ENCODE data around the gene ETFBKMT. TPM values are rescaled to one million over a fixed set of nuclear protein-coding genes. Genes with fewer than 3 reads are reported as not detected.
"Not testable (repeated sequence)": the region's sequence is repeated elsewhere in the genome, so short reads cannot be mapped to it uniquely, and the experiment has no call there.

The ETFBKMT gene
- total RNA-seq, 3 donors from 2014 or later, result 0.21 to 0.54 (median 0.38) TPM

DNA sequence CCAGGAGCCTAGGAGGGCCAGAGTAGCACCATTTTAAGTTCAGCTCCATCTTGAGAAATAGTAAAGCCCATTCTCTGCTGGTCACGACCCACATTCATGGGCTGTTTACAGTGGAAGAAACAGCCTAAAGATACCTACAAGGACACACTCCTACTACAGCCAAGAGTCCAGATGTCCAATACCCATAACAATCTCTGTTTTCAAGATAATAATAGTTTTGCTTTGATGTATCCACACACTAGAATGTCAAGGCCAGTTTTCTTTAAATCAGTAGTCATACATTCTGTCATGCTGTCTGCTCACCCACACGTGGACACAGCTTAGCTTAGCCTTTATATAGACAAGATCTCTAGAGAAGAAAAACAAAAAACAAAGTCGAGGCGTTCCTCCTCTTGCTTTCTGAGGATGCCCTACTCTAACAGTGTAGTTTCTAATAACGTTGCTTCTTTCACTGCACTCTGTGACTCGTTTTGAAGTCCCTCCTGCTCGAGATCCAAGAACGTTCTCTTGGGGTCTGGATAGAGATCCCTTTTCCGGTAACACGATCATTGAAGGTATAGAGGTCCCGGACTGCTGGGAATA lies 17.9 kb upstream of the ETFBKMT start:
- H3K36me3 Mint-ChIP-seq (ENCODE audit: insufficient read depth), result no peaks in the 10 kb centered on the region
- ATAC-seq (no peak), DNase-seq (no peak)
- H3K27me3 Mint-ChIP-seq (ENCODE audit: low read depth), result no peaks in the 10 kb centered on the region
- no peaks in the 10 kb centered on the region for H3K9me3 Mint-ChIP-seq
- H3K4me1 Mint-ChIP-seq (ENCODE audit: low read depth), result peaks cover 1% of the 10 kb centered on the region
- H3K4me3 Mint-ChIP-seq, result no peak overlapping the region

DNA sequence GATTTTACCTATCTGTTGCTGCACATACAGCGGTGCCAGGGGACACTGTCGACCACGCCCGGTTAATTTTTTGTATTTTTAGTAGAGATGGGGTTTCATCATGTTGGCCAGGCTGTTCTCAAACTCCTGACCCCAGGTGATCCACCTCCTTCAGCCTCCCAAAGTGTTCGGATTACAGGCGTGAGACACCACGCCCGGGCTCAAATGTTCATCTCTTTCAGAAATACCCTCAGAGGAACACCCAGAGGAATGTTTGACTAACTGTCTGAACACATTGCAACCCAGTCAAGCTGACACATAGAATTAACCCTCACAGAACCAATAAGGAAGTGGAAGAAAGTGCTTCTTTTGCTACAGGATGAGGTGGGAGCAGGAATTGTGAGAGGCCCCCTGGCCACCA lies 15.0 kb upstream of the ETFBKMT start:
- ATAC-seq, result no peak
- H3K27me3 Mint-ChIP-seq (ENCODE audit: low read depth), result no peaks in the 10 kb centered on the region
- H3K36me3 Mint-ChIP-seq (ENCODE audit: insufficient read depth), result no peaks in the 10 kb centered on the region
- H3K9me3 Mint-ChIP-seq, result no peaks in the 10 kb centered on the region
- H3K4me3 Mint-ChIP-seq, result no peak overlapping the region
- no peaks in the 10 kb centered on the region for H3K4me1 Mint-ChIP-seq (ENCODE audit: low read depth)
- no peak for DNase-seq

DNA sequence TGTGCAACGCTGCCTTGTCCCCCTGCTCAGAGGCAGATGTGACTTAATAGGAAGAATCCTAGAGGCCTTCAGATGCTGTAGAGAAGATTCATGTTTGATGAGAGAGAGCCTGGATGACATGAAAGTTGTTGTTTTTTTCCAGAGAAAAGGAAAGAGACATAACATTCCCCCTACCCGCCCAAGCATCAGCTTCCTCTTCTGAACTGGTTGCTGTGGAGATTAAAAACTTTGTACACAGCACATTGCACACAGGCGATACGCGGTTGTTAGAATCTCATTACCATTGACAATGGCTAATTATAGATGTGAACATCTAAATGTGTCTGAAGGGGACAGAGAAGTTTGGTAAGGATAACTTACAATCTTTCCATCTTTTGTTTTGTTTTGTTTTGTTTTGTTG lies 13.6 kb upstream of the ETFBKMT start:
- ATAC-seq (no peak), DNase-seq (no peak)
- H3K27me3 Mint-ChIP-seq (ENCODE audit: low read depth), result no peaks in the 10 kb centered on the region

DNA sequence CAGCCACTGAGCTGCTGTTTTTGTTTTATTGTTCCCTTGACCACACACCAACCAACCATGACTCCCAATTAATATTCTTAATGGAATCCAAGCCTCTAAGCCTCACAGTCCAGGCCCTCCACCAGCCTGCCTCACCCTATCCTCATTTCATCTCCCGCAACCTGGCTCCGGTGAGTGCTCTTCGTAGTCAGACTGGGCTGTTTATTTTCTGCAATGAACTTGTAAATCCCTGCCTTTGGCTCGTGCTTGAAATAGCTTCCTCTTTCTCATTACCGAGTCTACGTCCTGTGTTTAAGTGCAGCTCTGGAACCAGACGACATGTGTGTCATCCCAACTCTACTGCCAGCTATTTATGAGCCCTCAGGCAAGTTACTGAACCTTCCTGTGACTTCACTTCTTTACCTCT lies 12.4 kb upstream of the ETFBKMT start:
- ATAC-seq, result no peak
- H3K9me3 Mint-ChIP-seq, result no peaks in the 10 kb centered on the region
- no peaks in the 10 kb centered on the region for H3K36me3 Mint-ChIP-seq (ENCODE audit: insufficient read depth)

More for the DNA sequence above, 13.6 kb upstream of the ETFBKMT start:
- Mint-ChIP-seq H3K36me3 (ENCODE audit: insufficient read depth) (no peaks in the 10 kb centered on the region), H3K4me3 (no peak overlapping the region), H3K9me3 (no peaks in the 10 kb centered on the region), H3K4me1 (ENCODE audit: low read depth) (no peaks in the 10 kb centered on the region)

DNA sequence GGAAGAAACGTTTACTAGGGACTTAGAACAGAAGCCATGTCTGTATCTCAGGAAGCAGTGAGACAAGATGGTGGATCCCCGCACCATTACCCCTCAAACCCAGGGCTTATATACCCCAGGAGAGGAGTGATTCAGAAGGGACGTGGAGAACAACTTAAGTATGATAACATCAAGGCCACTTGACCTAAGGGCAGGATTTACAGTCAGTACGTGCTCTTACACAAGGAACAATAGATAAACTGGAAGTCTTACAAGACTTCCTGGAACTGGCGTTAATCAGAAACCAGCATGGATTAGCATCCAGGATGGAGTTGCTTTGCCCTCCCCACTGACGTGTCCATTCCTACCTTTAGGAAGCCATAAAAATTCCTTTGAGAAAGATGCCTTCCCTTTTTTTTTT lies 8.6 kb upstream of the ETFBKMT start:
- no peaks in the 10 kb centered on the region for H3K9me3 Mint-ChIP-seq
- H3K4me1 Mint-ChIP-seq (ENCODE audit: low read depth), result peaks cover 11% of the 10 kb centered on the region
- no peaks in the 10 kb centered on the region for H3K36me3 Mint-ChIP-seq (ENCODE audit: insufficient read depth)
- ATAC-seq, result no peak
- H3K4me3 Mint-ChIP-seq, result peak overlapping the region; percentile 57
- no peaks in the 10 kb centered on the region for H3K27me3 Mint-ChIP-seq (ENCODE audit: low read depth)
- DNase-seq, result no peak

More for the DNA sequence above, 12.4 kb upstream of the ETFBKMT start:
- H3K4me3 Mint-ChIP-seq, result no peak overlapping the region
- H3K4me1 Mint-ChIP-seq (ENCODE audit: low read depth), result no peaks in the 10 kb centered on the region
- DNase-seq, result no peak
- H3K27me3 Mint-ChIP-seq (ENCODE audit: low read depth), result no peaks in the 10 kb centered on the region

DNA sequence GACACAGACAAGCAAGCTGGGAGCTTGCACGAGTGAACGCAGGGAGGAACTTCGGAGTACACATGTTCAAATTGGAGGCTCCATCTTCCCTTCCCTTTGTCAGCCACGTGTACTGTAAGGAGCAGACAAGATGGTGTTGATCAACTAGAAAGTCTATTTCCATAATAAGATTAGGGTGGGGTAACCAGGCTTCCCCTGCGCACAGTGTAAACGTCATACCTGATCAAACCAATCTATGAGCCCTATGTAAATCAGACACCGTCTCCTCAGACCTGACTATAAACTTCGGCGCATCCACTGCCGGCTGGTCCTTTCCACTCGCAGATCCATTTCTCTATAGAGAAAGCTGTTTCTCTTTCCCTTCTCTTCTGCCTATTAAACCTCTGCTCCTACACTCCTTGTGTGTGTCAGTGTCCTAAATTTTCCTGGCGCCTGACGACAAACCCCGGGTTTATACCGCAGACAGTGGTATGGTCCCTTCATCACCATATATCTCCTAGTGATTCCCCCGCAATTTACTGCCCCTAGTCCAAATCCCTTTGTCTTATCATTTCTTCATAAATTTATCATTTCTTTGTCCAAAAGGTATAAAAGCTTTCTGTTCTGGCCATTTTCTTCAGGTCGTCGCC lies 7.5 kb upstream of the ETFBKMT start:
- Mint-ChIP-seq H3K4me1 (ENCODE audit: low read depth) (peaks cover 11% of the 10 kb centered on the region), H3K36me3 (ENCODE audit: insufficient read depth) (no peaks in the 10 kb centered on the region), H3K9me3 (no peaks in the 10 kb centered on the region), H3K4me3 (peak overlapping the region; percentile 57), H3K27me3 (ENCODE audit: low read depth) (no peaks in the 10 kb centered on the region)
- DNase-seq (no peak), ATAC-seq (no peak)

DNA sequence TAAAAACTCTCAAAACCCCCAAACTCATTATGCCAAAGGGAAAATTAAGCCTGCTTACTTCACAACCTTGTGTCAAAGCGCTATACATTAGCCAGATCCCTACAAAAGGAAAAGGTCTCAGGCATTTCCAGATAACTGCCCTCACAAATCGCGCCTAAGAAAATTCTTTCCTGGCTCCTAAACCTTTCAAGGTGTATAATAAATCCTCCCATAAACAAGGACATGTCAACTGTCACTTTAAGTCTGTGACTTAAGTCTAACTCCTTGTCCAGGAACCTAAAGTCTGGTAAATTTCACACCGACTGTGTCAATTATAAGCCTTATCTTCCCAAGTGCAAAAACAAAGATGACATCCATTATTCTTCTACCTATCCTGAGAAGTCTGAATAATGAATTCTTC lies 4.3 kb upstream of the ETFBKMT start:
- Mint-ChIP-seq H3K36me3 (ENCODE audit: insufficient read depth) (no peaks in the 10 kb centered on the region), H3K4me1 (ENCODE audit: low read depth) (peaks cover 22% of the 10 kb centered on the region), H3K27me3 (ENCODE audit: low read depth) (no peaks in the 10 kb centered on the region), H3K4me3 (no peak overlapping the region), H3K9me3 (no peaks in the 10 kb centered on the region)
- DNase-seq, result no peak
- no peak for ATAC-seq

DNA sequence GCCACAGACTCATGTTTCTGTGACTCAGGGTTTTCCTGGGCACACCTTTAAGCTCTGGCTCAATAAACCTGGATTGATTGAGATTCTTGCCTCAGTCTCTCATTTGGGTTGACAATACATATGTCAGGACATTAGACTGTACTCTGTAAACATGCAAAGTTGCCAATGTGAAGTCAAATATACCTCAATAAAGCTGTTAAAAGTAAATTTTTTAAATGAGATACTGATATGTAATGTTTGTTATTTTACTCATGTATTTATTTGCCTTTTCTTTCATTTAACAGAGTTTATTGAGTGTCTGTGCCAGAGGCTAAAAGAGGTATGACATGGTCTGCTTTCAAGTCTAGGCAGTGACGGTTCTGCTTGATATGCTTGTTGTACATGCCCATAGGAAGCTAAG lies 3.7 kb upstream of the ETFBKMT start:
- Mint-ChIP-seq H3K9me3 (no peaks in the 10 kb centered on the region), H3K36me3 (ENCODE audit: insufficient read depth) (no peaks in the 10 kb centered on the region), H3K27me3 (ENCODE audit: low read depth) (no peaks in the 10 kb centered on the region), H3K4me3 (no peak overlapping the region), H3K4me1 (ENCODE audit: low read depth) (peaks cover 23% of the 10 kb centered on the region)
- no peak for DNase-seq
- ATAC-seq, result no peak

DNA sequence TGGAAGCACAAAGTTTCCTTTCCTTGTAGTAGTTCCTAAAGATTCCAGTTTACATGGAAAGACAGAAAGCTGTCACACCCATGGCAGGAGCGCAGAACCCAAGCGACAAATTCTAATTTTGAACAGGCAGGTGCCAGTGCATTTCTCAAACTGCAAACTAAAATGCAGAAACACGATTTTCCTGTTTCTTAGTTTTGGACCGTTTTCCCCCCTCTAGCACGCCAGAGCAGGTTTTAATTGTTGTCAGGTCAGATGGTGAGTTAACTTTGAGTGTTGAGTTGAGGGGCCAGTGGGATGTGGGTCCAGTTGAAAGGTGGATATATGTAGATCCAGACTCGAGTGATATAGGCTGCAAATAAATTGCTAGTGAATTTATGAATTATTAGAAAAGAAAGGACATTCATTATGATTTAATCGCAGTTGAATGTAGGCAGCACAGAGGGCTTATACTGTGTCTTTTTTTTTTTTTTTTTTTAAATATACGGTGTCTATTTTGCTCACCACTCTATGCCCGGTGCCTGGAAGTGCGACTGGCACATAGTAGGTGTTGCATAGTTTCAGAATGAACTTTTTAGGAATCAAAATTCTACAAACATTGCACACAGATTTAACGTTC lies 909 bp upstream of the ETFBKMT start:
- no peak for DNase-seq
- Mint-ChIP-seq H3K4me3 (peak overlapping the region; percentile 94), H3K4me1 (ENCODE audit: low read depth) (peaks cover 11% of the 10 kb centered on the region), H3K27me3 (ENCODE audit: low read depth) (no peaks in the 10 kb centered on the region), H3K9me3 (no peaks in the 10 kb centered on the region), H3K36me3 (ENCODE audit: insufficient read depth) (peaks cover 3% of the 10 kb centered on the region)
- no peak for ATAC-seq

DNA sequence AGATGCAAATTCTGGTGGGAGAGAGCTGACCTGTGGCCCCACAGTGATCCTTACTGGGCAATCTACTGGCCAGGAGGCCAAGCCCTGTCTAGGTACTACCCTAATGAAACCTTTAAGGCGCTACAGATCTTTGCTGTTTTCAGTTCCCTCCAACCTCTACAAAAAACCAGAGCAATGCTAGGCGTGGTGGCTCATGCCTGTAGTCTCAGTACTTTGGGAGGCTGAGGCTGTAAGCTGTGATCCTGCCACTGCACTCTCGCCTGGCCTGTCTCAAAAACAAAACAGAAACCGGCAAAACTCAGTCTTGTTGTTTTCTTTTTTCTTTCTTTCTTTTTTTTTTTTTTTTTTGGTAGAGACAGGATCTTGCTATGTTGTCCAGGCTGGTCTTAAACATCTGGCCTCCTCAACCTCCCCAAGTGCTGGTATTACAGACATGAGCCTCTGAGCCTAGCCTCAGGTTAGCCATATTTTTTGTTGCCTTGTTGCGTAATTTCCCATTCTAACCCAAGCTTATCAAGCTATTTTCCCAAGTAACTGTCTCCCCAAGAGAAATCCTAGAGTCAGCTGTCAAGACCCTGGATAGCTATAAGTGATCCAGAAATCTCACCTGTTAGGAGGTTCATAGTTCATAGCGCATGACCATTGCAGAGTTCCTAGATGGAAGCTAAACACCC lies 2.8 kb downstream of the ETFBKMT start:
- DNase-seq, result no peak
- H3K4me3 Mint-ChIP-seq, result no peak overlapping the region
- H3K36me3 Mint-ChIP-seq (ENCODE audit: insufficient read depth), result peaks cover 3% of the 10 kb centered on the region
- ATAC-seq, result no peak
- H3K9me3 Mint-ChIP-seq, result no peaks in the 10 kb centered on the region
- H3K4me1 Mint-ChIP-seq (ENCODE audit: low read depth), result peaks cover 11% of the 10 kb centered on the region
- H3K27me3 Mint-ChIP-seq (ENCODE audit: low read depth), result no peaks in the 10 kb centered on the region

DNA sequence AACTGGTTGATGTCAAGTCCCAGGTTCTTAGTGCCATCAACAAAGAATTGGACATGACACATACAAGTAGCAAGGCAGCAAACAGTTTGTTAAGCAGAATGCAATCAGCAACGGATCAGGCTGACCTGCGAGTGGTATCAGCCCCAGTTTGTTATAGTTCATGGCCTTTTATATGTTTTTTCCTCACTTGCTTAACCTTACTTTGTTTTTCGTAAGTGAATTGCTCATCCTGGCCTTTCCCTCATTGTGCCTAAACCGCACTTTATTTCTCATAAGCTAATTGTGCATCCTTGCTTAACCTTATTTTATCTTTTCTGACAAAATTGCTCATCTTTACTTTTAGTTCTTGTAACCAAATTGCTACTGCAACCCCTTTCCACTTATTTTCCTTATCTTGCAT lies 4.1 kb downstream of the ETFBKMT start:
- Mint-ChIP-seq H3K9me3 (no peaks in the 10 kb centered on the region), H3K4me1 (ENCODE audit: low read depth) (peaks cover 8% of the 10 kb centered on the region), H3K36me3 (ENCODE audit: insufficient read depth) (peaks cover 3% of the 10 kb centered on the region), H3K4me3 (no peak overlapping the region), H3K27me3 (ENCODE audit: low read depth) (no peaks in the 10 kb centered on the region)
- ATAC-seq, result no peak
- DNase-seq, result no peak

DNA sequence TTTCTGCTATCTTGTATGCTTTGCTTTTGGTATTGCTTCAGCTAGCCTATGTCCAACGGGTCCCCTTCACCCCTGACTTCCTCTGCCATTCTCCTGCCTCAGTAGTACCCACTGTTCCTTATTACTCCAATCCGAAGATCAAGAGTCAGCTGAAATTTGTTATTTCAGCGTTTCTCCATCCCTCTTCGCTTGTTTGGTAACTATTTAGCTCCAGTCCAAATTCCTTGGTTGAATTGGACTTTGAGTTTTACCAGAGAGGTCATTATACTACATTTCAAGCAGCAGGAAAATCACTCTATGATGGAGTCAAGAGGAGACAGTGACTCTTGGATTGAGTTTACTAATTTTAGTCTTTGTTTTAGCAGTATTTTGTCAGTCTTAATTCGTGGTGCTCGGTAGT lies 4.5 kb downstream of the ETFBKMT start:
- ATAC-seq, result no peak

DNA sequence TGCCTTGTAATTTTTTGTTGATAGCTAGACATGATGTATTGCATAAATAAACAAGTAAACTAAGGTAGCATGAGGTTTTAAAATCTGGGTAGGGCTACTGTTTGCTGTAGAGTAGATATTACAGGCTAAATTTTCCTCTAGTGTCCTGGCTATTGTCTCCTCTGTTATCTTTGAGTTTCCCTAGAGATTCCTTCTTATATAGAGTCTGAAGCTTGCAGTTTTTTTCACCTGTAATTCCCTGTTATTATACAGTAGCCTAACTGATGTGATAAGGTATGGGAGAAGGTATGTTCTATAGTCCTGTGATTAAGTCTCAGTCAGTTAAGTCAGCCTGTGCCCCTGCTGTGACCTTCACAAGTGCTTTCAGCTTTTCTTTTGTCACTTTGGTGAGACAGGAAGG lies 9.5 kb downstream of the ETFBKMT start:
- H3K36me3 Mint-ChIP-seq (ENCODE audit: insufficient read depth), result peaks cover 32% of the 10 kb centered on the region
- ATAC-seq (no peak), DNase-seq (no peak)
- H3K27me3 Mint-ChIP-seq (ENCODE audit: low read depth), result no peaks in the 10 kb centered on the region
- H3K4me1 Mint-ChIP-seq (ENCODE audit: low read depth), result no peaks in the 10 kb centered on the region
- H3K4me3 Mint-ChIP-seq, result no peak overlapping the region
- H3K9me3 Mint-ChIP-seq, result peaks cover 5% of the 10 kb centered on the region

More for the DNA sequence above, 4.5 kb downstream of the ETFBKMT start:
- H3K4me3 Mint-ChIP-seq, result no peak overlapping the region
- H3K4me1 Mint-ChIP-seq (ENCODE audit: low read depth), result peaks cover 6% of the 10 kb centered on the region
- no peaks in the 10 kb centered on the region for H3K9me3 Mint-ChIP-seq
- H3K27me3 Mint-ChIP-seq (ENCODE audit: low read depth), result no peaks in the 10 kb centered on the region
- peaks cover 7% of the 10 kb centered on the region for H3K36me3 Mint-ChIP-seq (ENCODE audit: insufficient read depth)
- no peak for DNase-seq

DNA sequence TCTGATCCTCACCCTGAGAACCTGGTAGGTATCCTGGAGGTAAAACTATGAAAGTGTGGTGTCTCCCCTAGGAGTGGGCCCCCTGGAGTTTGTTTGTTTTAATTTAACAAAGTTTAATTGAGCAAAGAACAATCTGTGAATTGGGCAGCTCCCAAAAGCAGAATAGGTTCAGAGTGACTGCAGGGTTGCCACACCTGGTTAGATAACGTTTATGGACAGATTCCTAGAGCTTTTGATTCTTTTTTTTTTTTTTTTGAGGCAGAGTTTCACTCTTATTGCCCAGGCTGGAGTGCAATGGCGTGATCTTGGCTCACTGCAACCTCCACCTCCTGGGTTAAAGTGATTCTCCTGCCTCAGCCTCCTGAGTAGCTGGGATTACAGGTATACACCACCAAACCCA lies 10.1 kb downstream of the ETFBKMT start:
- not testable (repeated sequence) for H3K4me1 Mint-ChIP-seq (ENCODE audit: low read depth); H3K27me3 Mint-ChIP-seq (ENCODE audit: low read depth); ATAC-seq; DNase-seq; H3K9me3 Mint-ChIP-seq; H3K4me3 Mint-ChIP-seq
- H3K36me3 Mint-ChIP-seq (ENCODE audit: insufficient read depth), result peaks cover 35% of the 10 kb centered on the region

DNA sequence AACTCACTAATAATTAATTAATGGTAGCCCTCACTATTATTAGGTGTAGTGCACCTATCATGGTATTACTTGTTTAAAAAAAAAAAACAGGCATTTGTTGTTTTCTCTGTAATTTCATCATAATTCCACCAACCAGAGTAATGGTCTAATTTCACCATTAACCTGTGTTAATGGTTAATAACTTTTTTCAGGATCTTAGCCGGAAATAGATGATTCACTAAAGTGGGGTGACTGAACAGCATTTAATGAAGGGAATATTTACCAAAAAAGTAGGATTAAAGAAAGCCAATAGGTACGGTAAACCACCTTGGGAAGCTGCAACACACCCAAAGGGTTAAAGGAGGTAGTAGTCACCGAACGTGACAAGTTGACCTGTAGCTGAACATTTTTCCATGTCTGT lies 13.0 kb downstream of the ETFBKMT start:
- peaks cover 39% of the 10 kb centered on the region for H3K36me3 Mint-ChIP-seq (ENCODE audit: insufficient read depth)
- DNase-seq (no peak), ATAC-seq (no peak)
- no peaks in the 10 kb centered on the region for H3K27me3 Mint-ChIP-seq (ENCODE audit: low read depth)
- H3K9me3 Mint-ChIP-seq, result peaks cover 5% of the 10 kb centered on the region
- no peaks in the 10 kb centered on the region for H3K4me1 Mint-ChIP-seq (ENCODE audit: low read depth)
- no peak overlapping the region for H3K4me3 Mint-ChIP-seq
